Measurements from ENCODE around the gene SPO11.

Gene SPO11

GRCh38 chr20:57377350-57377749, 47.7 kb downstream of the SPO11 start:
- no peak for TF ChIP-seq CTCF (IDR thresholded peaks at IDR 0.05; ENCODE audit: control extremely low read depth, extremely low read depth, low read depth, missing control alignments)
- CTCF ChIA-PET: interaction anchor here (0.8 to 3.6 kb wide), 3 partner anchors 12 to 119 kb away, joined by 3 to 16 read pairs (median 6); no protein-coding TSS in a partner anchor
- POLR2A ChIA-PET: no interaction called here

GRCh38 chr20:57378107-57378506, 48.5 kb downstream of the SPO11 start:
- ChIA-PET CTCF (interaction anchor here (1.4 to 3.6 kb wide), 4 partner anchors 10 to 121 kb away, joined by 3 to 16 read pairs (median 8); no protein-coding TSS in a partner anchor), POLR2A (no interaction called here)
- DNase-seq (ENCODE audit: extremely low spot score): no peak
- no peak for TF ChIP-seq CTCF (IDR thresholded peaks at IDR 0.05; ENCODE audit: control extremely low read depth, extremely low read depth, low read depth, missing control alignments)

More at GRCh38 chr20:57377350-57377749, 47.7 kb downstream of the SPO11 start:
- no peak for DNase-seq (ENCODE audit: extremely low spot score)

GRCh38 chr20:57378646-57379262, 49.2 kb downstream of the SPO11 start:
- POLR2A ChIA-PET: interaction anchor here (1.8 kb wide), 1 partner anchor 11 kb away, joined by 6 read pairs; no protein-coding TSS in a partner anchor
- DNase-seq (ENCODE audit: extremely low spot score): no peak
- no peak for TF ChIP-seq CTCF (IDR thresholded peaks at IDR 0.05; ENCODE audit: control extremely low read depth, extremely low read depth, low read depth, missing control alignments)
- CTCF ChIA-PET: interaction anchor here (0.9 to 5.3 kb wide), 13 partner anchors 9 to 218 kb away, joined by 3 to 38 read pairs (median 4); partner anchors contain the start of gene RAE1

- CTCF ChIA-PET: interaction anchor here (0.8 to 5.3 kb wide), 14 partner anchors 9 to 217 kb away, joined by 3 to 38 read pairs (median 4); partner anchors contain the start of gene RAE1
- no peak for TF ChIP-seq CTCF (IDR thresholded peaks at IDR 0.05; ENCODE audit: control extremely low read depth, extremely low read depth, low read depth, missing control alignments)
- POLR2A ChIA-PET: interaction anchor here (1.8 kb wide), 1 partner anchor 10 kb away, joined by 6 read pairs; no protein-coding TSS in a partner anchor
- no peak for DNase-seq (ENCODE audit: extremely low spot score)
Measured at GRCh38 chr20:57379263-57379647, 49.7 kb downstream of the SPO11 start.

- ChIA-PET CTCF (interaction anchor here (0.7 to 5.3 kb wide), 15 partner anchors 11 to 216 kb away, joined by 3 to 38 read pairs (median 4); partner anchors contain the start of genes RAE1, RBM38 and SPO11), POLR2A (interaction anchor here (1.8 kb wide), 1 partner anchor 10 kb away, joined by 6 read pairs; no protein-coding TSS in a partner anchor)
- no peak for TF ChIP-seq CTCF (IDR thresholded peaks at IDR 0.05; ENCODE audit: control extremely low read depth, extremely low read depth, low read depth, missing control alignments)
- no peak for DNase-seq (ENCODE audit: extremely low spot score)
Measured at GRCh38 chr20:57380081-57380750, 50.6 kb downstream of the SPO11 start.

Measured in GM10248 (cell line).